ENCODE results near the gene DCAF17.

DNA sequence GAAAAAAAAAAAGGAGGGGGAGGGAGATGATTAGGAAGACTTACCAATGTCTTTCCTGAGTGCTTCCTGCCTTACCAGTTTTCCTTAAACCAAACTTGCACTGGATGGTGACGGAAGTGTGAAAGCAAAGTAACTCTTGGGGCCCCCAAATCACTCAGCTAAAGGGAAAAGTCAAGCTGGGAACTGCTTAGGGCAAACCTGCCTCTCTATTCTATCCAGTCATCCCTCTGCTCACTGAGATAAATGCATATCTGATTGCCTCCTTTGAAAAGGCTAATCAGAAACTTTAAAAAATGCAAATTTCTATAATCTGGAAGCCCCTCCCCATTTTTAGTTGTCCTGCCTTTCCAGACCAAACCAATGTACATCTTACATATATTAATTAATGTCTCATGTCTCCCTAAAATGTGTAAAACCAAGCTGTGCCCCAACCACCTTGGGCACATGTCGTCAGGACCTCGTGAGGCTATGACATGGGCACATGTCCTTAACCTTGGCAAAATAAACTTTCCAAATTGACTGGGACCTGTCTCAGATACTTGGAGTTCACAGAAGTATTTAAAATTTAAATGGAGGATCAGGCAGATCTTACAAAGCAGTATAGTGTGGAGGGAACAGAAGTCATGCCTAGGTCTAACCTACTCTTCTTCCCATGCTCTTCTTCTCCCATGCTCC, 81.0 kb downstream of the DCAF17 start:
- no peak for TF ChIP-seq POLR2A (IDR thresholded peaks at IDR 0.05; ENCODE audit: low read depth, low read length)
- TF ChIP-seq POU2F2 (IDR thresholded peaks at IDR 0.05; ENCODE audit: low read depth, low read length): no peak
